T-helper 17 cell (primary cell): ENCODE measurements around the gene G6PD. TPM values are rescaled to one million over a fixed set of nuclear protein-coding genes. Genes with fewer than 3 reads are reported as not detected.

ENCODE experiments used
- ATAC-seq: fragments of 150-1000 bp; cut with Tn5 transposase; 2 replicates; pipeline ENCODE4 v1.10.0; 2021; ENCODE audit warnings: mild to moderate bottlenecking, moderate library complexity
- DNase-seq, 3 donors: peaks; one replicate each; pipeline versions ENCODE4 v3.0.0 to v3.0.0-alpha.2; 2020 to 2021
- H3K9me3 ChIP-seq: one replicate; pipeline ENCODE4 v1.7.0; 2013; ENCODE audit warnings: low read length, mild to moderate bottlenecking; ENCODE audit not compliant: control insufficient read depth, poor library complexity, severe bottlenecking
- H3K27ac Mint-ChIP-seq: one replicate; pipeline ENCODE4 v1.8.0; 2022; ENCODE audit warnings: mild to moderate bottlenecking, moderate library complexity, mixed read lengths
- H3K27me3 Mint-ChIP-seq: one replicate; pipeline ENCODE4 v1.8.0; 2022; ENCODE audit warnings: mixed read lengths
- H3K36me3 Mint-ChIP-seq: one replicate; pipeline ENCODE4 v1.8.0; 2022; ENCODE audit warnings: low read depth, mixed read lengths
- H3K4me1 Mint-ChIP-seq: one replicate; pipeline ENCODE4 v1.8.0; 2022; ENCODE audit warnings: mild to moderate bottlenecking, mixed read lengths
- H3K4me3 Mint-ChIP-seq: one replicate; pipeline ENCODE4 v1.8.0; 2022; ENCODE audit warnings: mild to moderate bottlenecking, moderate library complexity, mixed read lengths
- total RNA-seq, 4 donors: library from RNA in 2 of 4; stranded (reverse) in 2 of 4; gene quantifications; one replicate each; pipeline ENCODE4 v1.2.3 and lab custom pipeline; 2022 to 2026

The G6PD gene
- total RNA-seq, 2 donors from 2014 or later, result 28.5 to 44.9 TPM

DNA sequence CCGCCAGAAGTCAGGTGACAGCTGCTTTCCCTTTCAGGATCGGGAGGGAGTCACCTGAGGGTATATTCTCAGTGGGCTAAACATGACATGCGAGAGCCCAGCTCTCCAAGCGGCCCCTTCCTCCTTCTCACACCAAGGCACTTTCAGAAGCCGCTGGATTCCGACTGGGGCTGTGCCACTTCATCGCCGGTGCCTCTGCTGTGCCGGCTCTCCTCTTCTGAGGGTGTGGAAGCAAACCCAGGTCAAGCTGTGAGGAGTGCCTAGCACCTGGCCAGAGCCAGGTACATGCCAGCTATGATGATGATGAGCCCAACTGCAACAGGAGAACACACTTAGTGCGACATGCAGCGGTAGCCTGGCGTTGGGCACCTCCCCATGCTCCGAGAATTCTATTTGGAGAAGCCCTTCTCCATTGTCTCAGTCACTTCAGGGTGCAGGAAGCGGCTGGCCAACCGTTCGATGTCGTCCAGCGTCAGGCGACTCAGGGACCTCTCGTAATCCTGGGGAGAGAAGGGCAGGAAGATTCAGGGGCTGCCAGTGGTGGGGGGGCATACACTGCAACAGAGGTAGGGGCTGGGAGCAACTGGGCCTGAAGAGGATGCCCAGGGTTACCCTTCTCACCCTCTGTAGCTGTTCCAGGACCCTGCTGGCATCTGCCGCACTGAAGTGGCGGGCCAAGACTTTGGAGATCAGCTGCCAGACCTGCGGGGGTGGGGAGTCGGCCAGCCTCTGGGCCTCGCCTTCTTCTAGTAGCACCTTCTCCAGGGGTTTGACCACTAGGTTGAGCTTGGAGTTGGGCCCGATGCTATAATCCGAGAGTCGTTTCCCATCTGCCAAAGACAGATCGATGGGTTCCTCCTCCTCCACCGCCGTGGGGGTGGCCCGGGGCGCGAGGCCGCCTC lies 61.2 kb downstream of the G6PD start:
- Mint-ChIP-seq H3K27ac (no peak overlapping the region), H3K36me3 (peaks cover 2% of the 10 kb centered on the region), H3K4me1 (peaks cover 17% of the 10 kb centered on the region), H3K4me3 (peak overlapping the region; percentile 65), H3K27me3 (no peaks in the 10 kb centered on the region)
- no peaks in the 10 kb centered on the region for H3K9me3 ChIP-seq
- no peak for ATAC-seq
- DNase-seq, result no peak

DNA sequence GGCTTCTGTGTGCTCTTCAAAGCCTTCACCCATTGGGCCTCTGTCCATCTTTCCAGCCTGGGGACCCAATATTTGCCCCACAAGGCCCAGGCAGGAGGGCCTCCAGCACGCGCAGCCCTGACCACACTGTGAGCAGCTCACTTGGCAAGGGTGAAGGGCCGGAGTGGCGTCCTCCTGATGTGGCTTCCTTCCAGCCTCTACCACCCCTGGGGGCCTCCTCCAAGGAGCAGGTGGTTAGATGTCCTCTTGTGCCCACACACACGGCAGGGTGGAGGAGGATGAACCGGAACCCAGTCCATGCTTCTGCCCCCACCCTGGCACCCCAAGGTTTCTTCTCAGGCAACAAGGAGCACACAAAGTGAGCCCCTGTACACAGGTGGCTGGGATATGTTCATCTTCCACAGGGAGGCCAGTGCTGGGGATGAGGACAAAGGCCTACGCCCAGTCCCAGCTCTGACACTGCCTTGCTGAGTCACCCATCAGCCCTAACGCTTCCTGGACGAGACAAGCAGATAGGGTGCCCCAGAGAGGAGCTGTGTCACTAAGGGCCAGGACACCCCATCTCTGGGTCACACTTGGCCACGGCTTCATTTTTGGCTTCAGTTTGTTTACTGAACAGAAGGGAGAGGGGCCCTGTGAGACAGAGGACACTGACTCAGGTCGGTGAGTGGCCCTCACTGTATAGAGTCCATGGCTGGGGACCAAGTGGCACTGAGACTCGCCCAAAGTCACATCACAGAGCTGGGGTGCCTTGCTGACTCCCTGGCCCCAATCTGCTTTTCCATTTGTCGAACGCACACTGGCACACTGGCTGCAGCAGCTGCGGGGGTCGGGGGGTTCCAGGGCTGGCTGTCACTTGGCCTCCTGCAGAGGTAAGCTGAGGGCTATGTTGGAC lies 62.1 kb downstream of the G6PD start:
- Mint-ChIP-seq H3K27me3 (no peaks in the 10 kb centered on the region), H3K4me1 (peaks cover 14% of the 10 kb centered on the region), H3K4me3 (peak overlapping the region; percentile 65), H3K27ac (no peak overlapping the region), H3K36me3 (peaks cover 2% of the 10 kb centered on the region)
- H3K9me3 ChIP-seq, result no peaks in the 10 kb centered on the region
- DNase-seq (no peak), ATAC-seq (no peak)

DNA sequence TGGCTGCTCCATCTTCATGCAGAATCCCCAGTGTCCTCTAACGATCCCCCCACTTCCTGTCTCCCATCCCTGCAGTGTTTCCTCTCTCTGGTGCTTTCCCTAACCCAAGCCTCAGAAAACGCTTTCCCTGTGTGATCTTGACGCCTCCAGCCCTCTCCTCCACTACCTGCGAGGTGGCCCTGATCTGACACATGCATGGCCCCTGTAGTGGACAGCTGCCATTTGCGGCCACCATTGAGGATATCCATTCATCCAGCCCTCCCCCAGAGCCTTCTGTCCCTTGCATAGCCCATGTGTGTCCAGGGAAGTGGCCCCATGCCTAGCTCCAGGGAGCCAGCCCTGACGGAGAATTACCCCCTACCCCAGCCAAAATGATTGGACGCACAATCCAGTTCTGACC lies 63.3 kb downstream of the G6PD start:
- no peak for DNase-seq

DNA sequence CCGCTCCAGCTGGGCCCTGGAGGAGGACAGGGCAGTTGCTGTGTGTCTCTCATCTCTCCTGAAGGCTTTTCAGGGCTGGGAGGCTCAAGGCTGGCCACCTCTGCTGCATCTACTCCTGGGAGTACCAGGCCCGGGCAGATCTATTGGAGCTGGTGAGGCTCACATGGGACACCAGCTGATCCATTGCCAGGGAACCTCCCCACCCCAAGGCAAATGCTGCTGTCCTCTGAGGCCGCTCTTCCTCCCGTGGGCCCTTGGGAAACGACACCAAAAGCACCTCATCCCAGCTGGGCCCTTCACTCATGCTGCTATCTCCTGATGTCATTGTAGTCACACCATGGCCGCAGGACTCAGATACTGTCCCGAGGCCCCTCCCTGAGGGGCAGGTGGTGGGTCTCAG lies 63.9 kb downstream of the G6PD start:
- Mint-ChIP-seq H3K4me3 (no peak overlapping the region), H3K27ac (no peak overlapping the region), H3K4me1 (peaks cover 9% of the 10 kb centered on the region), H3K36me3 (no peaks in the 10 kb centered on the region), H3K27me3 (no peaks in the 10 kb centered on the region)
- ATAC-seq (no peak), DNase-seq (no peak)
- no peaks in the 10 kb centered on the region for H3K9me3 ChIP-seq

More for the DNA sequence above, 63.3 kb downstream of the G6PD start:
- Mint-ChIP-seq H3K27ac (no peak overlapping the region), H3K4me1 (peaks cover 13% of the 10 kb centered on the region), H3K4me3 (no peak overlapping the region), H3K36me3 (peaks cover 2% of the 10 kb centered on the region), H3K27me3 (no peaks in the 10 kb centered on the region)
- no peak for ATAC-seq
- H3K9me3 ChIP-seq, result no peaks in the 10 kb centered on the region

DNA sequence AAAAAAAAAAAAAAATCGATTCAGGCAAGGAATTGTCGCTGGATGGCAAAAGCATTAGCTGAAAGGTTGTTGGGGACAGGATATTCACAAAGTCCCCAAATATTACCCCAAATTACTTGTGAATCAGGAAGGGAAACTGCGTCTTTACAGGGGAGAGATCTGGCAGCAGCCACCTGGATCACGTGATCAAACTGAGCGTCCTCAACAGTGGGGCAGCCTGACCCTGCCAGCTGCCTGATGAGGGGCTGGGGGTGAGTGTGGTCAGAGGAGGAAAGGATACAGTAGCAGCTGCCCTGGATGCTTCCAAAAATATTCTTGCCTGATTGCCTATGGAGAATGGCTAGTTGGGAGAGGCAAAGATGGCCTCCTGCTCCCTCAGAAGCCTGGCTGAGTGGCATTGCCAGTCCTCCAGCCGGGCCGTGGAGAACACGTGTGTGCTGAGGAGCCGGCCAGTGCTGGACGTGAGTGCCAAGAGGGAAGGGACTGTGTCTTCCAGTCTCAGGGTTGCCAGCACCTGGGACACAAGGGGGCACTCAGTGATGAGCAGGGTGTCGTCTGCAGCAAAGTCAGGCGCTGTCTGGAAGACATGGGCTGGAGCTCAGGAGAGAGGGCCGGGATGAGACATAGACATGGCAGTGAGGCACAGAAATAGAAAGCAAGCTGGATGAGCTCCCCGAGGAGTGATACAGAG lies 64.6 kb downstream of the G6PD start:
- Mint-ChIP-seq H3K27me3 (no peaks in the 10 kb centered on the region), H3K36me3 (no peaks in the 10 kb centered on the region), H3K4me3 (no peak overlapping the region), H3K4me1 (peaks cover 9% of the 10 kb centered on the region), H3K27ac (peak overlapping the region; percentile 72)
- ATAC-seq (no peak), DNase-seq (no peak)
- H3K9me3 ChIP-seq, result no peaks in the 10 kb centered on the region

Other genes with a start within 250 kb of the G6PD start
- gene FLNA, start 172.2 kb downstream of the G6PD start, total RNA-seq, result 1,000 to 10,000 TPM; 1,780 to 2,536 TPM
- 100 to 1,000 TPM; 121 to 132 TPM for gene EMD, start 167.6 kb downstream of the G6PD start, total RNA-seq
- gene RPL10, start 148.5 kb downstream of the G6PD start, total RNA-seq, result 1,000 to 10,000 TPM; 4,596 to 4,820 TPM
- 10 to 100 TPM; 20.5 to 22.6 TPM for gene DNASE1L1, start 137.6 kb downstream of the G6PD start, total RNA-seq
- 10 to 100 TPM; 84.1 to 95.7 TPM for gene TAFAZZIN, start 135.3 kb downstream of the G6PD start, total RNA-seq
- 10 to 100 TPM; 41.4 to 43.0 TPM for gene ATP6AP1, start 118.2 kb downstream of the G6PD start, total RNA-seq
- gene GDI1, start 109.7 kb downstream of the G6PD start, total RNA-seq, result 100 to 1,000 TPM; 189 to 223 TPM
- gene FAM50A, start 102.7 kb downstream of the G6PD start, total RNA-seq, result 10 to 100 TPM; 58.1 to 58.6 TPM
- 10 to 100 TPM; 66.3 to 78.6 TPM for gene PLXNA3, start 88.6 kb downstream of the G6PD start, total RNA-seq
- 1 to 10 TPM; 9.1 to 9.5 TPM for gene LAGE3, start 67.6 kb downstream of the G6PD start, total RNA-seq
- gene UBL4A, start 60.2 kb downstream of the G6PD start, total RNA-seq, result 10 to 100 TPM; 15.2 to 30.6 TPM
- gene SLC10A3, start 56.2 kb downstream of the G6PD start, total RNA-seq, result 10 to 100 TPM; 23.9 to 29.5 TPM
- 10 to 100 TPM; 32.5 to 34.0 TPM for gene FAM3A, start 30.6 kb downstream of the G6PD start, total RNA-seq
- 10 to 100 TPM; 35.9 to 45.1 TPM for gene IKBKG, start 774 bp upstream of the G6PD start, total RNA-seq
- not detected for gene CTAG1A, start 38.3 kb upstream of the G6PD start, total RNA-seq
- not detected for gene CTAG1B, start 72.4 kb upstream of the G6PD start, total RNA-seq
- gene CTAG2, start 106.7 kb upstream of the G6PD start, total RNA-seq, result not detected
- 10 to 100 TPM; 17.7 to 18.4 TPM for gene GAB3, start 204.2 kb upstream of the G6PD start, total RNA-seq
- 10 to 100 TPM; 46.6 to 60.7 TPM for gene DKC1, start 216.0 kb upstream of the G6PD start, total RNA-seq